Cerebellar nuclear complex (tissue), 1 donor: Measurements from ENCODE around the gene INPP5A.

Experiments used
- DNase-seq, 2 experiments: peaks; one replicate each; lab custom pipeline; 2025; lab: John Stamatoyannopoulos, UW

INPP5A gene

DNA sequence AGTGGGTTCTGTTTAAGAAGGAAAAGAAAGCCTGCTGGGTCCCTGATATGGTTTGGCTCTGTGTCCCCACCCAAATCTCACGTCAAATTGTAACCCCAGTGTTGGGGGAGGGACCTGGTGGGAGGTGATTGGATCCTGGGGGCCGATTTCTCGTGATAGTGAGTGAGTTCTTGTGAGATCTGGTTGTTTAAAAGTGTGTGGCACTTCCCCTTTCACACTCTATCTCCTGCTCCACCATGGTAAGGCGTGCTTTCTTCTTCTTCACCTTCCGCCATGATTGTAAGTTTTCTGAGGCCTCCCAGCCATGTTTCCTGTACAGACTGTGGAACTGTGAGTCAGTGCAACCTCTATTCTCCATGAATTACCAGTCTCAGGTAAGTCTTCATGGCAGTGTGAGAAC lies 42.6 kb downstream of the INPP5A start:
- no peak for DNase-seq

DNA sequence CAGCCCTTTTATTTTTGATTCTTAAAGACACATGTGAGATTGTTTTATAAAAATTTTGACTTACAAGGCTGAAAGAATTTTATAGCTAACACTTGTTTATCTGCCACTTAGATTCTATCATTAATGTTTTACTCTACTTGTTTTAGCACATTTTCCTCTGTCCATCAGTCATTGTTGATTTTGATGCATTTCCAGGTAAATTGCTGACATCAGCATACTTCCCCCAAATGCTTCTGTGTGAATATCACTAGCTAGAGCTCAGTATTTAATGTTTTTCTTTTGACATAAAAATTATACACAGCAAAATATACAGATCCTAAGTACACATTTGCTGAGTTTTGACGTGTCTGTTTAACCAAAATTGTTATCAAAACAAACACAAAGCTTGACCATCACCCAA lies 43.0 kb downstream of the INPP5A start:
- no peak for DNase-seq

DNA sequence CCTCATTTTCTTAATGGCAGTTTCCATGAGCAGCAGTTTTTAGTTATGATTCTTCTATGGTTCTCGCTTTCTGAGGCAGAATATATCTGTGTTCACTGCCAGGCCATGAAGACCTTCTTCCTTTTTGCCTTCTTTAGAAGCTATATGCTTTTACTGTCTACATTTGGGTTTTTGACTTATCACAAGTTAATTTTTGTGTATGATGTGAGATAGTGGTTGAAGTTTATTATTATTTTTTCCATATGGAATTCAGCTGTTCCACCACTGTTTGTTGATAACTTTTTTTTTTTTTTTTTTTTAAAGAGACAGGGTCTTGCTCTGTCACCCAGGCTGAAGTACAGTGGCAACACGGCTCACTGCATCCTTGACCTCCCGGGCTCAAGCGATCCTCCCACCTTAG lies 44.5 kb downstream of the INPP5A start:
- DNase-seq: no peak

DNA sequence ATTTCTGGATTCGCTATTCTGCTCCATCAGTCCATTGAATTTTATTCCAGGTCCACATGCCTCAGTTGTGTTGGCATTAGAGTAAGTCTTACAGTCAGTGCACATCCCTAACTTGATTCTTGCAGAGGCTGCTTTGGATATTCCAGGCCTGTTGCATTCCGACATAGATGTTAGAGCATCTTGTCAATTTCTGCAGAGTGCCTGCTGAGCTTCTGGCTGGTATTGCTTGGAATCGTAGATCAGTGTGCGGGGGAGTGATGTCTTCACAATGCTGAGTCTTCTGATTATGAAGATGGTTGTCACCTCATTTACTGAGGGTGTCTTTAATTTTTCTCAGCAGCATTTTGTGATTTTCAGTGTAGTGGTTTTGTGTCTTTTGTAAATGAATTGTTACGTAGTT lies 45.2 kb downstream of the INPP5A start:
- no peak for DNase-seq

DNA sequence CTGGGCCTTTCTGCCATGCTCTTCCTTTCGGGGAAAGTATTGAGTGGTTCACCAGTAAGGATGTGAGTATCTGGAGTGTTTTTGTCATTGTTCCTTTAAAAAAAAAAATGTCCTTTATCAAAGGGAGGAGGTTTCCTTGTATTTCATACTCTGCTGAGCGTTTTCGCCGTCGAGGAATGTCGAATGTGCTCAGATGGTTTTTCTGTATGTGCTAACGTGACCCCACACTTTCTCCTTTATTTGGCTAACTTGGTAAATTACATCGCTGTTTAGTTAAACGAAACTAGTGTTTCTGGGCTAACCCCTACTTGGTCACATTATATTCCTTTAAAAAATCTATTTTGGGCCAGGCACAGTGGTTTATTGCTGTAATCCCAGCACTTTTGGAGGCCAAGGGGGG lies 45.9 kb downstream of the INPP5A start:
- DNase-seq: no peak

DNA sequence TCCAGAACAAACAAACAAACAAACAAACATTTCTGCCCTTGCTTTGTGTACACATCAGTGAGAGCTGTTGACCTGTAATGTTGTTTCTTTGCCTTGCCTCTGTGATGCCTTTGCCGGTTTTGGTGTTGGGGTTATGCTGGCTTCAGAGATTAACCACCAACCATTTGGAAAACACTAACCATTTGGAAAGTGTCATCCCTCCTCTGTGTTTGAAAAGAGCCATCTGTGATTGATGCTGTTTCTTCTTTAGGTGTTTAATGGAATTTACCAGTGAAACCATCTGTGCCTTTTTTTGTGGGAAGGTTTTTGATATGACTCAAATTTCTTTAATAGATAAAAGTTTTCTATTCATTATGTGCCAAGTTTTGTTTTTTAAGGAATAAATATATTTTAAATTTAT lies 46.5 kb downstream of the INPP5A start:
- DNase-seq: no peak

DNA sequence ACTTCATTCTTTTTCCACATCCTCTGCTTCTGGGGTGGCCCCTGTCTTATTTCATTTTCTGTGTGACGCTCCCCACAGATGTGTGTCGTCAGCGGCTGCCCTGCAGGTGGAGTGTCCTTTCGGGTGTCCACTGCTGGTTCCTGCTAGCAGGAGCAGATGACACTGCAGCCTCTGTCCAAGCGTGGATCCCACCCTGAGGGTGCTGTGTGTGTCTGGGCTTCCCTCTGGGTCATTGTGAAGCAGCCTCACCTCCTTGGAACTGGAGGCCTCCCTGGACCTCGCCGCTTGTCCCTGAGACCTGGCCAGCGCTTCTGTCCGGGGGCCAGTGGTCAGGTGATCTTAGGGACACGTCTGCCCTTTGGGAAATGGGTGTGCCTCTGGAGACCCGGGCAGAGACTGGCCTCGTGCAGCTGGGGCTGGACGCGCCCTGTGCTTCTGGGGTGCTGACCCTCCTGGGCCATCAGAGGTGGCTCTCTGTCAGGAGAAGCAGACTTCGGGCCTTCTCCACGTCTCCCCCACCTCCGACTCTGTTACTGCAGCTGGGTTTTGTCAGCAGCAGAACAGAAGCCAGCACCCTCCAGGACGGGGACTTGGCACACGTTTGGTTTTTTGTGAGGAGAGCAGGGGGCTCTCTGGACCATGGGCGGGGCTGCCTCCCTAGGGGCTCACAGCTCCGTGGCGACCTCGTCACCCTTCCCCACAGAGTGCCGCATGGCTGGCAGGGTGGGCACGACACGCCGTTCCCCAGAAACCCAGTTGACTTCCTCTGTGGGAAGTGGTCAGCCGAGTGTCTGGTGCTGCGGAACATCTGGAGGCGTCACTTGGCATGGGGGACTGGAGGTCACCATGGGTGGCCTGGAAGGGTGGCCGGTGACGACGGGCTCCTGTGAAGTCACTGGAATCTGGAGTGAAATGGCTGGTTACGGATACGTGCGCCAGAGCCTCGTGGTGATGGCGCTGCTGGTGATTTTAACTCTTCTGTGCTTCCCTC lies 48.4 kb downstream of the INPP5A start:
- DNase-seq: no peak

DNA sequence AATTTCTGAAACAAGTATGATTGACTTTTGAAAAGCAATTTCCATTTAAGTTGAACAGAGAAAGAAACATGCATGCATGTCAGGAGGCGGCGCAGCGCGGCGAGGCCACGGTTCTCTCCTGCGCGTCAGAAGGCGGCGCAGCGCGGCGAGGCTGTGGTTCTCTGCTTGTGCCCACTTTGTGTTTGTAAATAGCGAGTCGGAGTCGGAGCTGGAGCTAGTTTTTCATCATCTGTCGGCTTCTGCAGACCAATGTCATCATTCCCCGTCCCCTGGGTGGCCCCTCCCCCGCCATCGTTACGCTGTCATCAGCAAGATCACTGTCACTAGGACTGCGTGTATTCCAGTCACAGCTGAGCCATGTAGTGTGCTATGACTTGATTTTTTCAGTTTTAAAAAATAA lies 49.2 kb downstream of the INPP5A start:
- DNase-seq: no peak

DNA sequence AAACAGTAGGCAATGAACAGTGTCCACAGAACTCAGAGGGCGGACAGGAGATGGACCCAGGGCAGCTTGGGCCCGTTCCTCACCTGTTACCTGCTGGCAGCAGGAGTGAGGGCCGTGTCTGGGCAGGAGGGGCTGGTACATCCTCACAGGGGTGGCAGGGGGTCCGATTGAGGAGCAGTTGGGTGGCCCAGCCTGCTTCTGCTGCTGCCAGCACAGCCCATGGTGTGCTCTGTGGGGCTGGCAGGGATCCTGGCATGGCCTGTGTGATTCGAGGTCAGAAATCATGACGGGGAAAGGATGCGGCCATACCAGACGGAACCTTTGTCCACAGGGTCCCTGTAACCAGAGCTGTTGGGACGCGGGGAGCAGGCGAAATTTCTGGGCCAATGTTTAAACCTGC lies 49.6 kb downstream of the INPP5A start:
- DNase-seq: no peak

DNA sequence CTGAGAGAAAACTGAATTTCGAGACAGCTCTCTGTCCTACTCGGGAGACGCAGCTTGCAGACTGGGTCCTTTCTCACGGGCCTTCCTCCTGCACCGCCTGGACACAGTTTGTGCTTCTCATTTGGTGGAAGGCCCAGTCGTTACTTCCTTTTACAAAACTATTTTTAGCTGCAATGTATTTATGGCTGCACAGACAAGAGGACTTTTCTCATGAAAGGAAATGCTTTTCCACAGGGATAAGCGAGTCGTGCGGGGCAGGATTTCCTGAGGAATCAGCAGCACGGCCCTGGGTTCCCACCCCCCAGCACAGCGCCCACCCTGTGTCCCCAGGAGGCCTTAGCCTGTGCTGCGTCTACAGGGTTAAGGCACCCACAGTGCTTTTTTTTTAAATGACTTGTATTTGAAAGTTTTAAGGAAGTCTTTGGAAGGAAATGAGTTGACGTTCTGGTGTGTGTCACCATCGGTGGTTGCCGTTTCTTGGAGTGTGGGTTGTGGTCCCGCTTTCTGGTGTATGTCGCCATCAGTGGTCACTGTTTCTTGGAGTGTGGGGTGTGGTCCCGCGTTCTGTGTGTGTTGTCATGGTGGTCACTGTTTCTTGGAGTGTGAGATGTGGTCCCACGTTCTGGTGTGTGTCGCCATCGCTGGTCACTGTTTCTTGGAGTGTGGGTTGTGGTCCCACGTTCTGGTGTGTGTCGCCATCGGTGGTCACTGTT lies 50.9 kb downstream of the INPP5A start:
- DNase-seq: no peak

DNA sequence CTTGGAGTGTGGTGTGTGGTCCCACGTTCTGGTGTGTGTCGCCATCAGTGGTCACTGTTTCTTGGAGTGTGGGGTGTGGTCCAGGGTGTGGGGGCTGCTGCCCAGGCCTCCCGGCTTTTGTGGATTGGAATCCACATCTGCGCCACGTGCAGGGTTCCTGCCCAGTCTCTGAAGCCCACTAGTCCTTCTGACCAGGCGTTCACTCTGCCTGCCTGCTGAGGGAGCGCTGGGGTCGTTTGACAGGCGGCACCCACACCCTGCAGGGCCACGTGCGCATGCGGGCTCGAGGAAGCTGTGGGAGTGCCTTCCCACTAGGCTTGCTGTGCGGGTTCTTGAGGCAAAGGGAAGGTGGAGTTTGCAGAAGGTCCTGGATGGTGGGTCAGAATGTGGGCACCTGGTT lies 51.4 kb downstream of the INPP5A start:
- DNase-seq: no peak

DNA sequence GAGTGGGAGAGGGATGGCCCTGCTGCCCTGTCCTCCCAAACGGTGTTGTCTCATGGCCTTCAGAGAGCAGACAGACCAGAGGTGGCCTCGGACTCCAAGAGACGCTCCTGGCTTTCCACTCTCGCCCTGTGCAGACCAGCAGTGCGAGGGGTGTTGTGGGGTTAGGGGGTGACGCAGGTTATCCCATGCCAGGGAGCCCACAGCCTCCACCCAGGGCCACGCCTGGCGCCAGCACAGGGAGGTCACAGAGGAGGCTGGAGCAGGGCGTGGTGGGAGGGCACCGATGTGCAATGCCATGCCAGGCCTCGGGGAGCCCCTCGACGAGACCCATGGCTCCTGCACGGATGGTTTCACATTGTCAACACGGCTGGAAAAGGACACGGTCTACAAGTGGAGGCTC lies 52.1 kb downstream of the INPP5A start:
- no peak for DNase-seq

DNA sequence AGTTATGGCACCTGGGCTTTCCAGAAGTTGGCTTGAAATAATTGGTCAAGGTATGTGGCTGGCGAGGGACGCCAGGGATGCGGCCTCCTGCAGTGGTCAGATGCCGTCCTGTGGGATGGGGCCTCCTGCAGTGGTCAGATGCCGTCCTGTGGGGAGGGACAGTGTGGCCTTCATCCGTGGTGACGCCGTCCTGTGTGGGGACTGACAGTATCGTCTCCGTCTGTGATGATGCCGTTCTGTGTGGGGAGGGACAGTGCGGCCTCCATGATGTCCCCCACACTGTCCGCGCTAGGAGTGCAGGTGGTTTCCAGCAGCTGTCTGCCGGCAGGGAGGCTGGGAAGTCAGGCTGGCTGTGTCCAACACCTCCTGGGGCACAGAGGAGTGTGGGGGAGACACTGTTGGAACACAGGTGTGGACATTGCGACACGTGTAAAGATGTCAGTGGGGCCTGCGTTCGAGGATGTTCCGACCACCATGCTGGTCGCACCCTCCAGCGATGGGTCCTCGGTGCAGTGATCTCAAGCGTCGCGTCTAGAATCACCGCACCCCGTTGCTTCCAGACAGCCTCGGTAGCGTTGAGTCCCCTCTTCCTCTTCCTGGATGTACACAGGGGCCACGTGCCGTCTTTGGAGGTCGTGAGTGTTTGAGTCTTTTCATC lies 52.6 kb downstream of the INPP5A start:
- DNase-seq: no peak

DNA sequence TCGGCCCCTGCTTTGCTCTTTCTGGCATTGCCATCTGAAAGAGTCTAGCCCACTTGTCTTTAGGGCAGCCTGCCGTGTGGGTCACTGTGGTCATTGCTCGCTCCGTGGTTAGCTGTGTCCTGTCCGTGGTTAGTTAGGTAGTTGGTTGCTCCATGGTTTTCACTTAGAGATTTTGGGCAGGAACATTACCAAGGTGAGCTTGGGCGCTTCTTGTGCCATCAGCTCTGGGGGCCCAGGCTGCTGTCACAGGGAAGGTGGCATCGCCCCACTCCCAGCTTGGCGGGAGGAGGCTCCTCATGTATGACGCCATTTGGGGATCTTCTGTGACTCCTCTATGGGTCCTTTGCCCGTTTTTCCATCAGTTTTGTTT lies 53.1 kb downstream of the INPP5A start:
- DNase-seq: no peak

DNA sequence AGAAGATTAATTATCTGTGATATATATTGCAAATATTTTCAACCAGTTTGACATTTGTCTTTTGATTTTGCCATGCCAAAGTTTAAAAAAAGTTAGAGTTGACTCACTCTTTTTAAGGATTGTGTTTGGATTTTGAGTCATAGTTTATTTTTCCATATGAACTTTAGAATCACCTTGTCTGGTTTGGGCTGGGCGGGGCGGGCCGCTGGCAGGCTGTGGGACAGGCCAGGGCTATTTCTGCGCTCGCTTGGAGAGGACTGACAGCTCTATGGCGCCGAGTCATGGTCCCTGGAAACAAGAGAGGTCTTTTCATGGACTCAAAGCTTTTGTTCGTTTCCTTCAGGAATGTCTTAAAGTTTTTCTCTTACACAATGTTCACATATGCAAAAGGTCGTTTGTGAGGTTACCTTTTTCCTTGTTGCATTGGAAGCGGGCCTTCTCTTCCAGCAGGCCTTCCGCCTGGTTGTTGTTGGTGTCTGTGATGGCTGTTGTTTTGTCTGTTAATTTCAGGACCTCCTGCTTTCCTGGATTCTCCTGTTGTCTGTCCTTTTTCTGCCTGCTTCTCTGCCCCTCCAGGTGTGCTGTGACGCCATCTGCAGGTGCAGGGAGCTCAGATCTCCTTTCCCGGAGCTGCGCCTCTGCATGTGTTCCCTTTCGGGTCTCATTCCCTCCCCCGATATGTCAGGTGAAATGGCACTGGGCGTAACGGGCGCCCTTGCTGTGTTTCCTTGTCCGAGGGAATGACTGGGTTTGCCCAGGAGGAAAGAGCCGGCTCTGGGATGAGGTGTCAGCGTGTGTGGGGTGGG lies 53.8 kb downstream of the INPP5A start:
- no peak for DNase-seq

DNA sequence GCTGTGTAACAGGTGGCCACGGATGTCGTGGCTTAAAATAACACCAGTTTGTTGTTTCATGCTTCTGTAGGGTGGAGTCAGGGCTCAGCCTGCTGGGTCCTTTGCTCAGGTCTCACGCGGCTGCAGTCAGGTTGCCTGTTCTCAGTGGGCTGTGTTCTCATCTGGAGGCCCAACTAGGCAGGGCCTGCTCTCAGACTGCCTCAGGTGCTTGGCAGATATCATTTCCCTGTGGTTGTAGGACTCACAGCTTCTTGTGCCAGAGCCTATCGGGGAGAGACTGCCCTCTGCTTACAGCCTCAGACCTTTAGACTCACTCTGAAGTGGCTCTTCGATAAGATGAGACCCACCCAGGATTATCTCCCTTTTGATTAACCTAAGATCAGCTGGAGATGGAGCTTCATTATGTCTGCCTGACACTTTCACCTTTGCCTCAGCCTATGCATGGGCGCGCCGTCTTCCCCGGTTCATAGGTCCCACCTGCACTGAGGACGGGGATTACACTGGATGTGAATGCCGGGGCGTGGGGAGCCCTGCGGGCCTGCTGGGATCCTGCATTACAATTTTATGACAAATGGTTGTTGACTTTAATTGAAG lies 55.3 kb downstream of the INPP5A start:
- no peak for DNase-seq

DNA sequence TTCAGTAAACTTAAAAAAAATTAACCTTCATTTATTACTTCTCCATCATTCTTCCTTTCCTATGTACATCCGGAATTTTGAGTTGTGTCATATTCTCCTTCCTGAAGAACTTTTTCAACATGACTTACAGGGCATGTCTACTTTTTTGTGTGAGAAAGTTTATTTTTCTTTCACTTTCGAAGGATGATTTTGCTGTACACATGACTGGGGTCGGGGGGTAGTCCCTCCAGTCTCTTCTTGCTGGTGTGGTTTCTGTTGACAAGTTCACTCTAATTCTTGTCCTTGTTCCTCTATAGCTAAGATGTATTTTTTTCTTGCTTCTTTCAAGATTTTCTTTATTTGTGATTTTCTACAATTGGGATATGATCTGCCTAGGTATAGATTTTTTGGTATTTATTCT lies 55.8 kb downstream of the INPP5A start:
- no peak for DNase-seq

DNA sequence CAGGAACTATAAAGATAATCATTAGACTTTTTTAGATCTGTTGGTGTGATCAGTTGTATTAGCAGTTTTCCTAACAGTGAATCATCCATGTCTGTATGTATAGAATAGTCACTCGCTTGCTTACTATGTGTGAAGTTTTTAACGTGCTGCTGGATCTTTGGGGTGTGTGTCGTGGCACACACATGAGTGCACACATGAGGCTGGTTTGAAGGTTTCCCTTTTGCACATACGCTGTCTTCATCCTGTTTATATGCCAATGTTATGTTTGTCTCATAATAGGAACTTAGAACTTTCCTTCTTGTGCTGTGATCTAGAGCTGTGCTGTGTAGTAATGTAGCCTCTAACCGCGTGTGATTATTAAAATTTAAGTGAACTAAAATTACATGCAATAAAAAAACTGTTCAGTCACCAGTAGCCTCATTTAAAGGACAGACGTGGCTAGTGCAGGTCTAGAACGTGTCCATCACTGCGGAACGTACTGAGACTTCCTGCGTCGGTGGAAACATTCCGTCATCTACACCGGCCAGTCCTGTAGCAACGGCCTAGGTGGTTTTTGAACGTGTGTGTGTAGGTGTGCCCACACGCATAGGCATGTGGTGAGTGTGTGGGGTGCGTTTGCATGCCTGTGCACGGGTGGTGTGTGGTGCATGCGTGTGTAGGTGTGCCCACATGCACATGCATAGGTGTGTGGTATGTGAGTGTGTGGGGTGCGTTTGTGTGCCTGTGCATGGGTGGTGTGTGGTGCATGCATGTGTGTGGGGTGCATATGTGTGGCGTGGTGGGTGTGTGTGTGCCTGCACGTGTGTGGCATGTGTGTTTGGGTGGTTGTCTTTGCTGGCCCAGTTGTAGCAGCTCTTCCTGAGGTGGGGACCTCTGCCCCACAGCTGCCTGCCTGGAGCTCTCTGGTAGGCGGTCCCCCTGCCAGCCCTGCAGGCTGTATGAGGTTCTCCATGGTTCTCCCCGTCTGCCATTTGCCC lies 56.6 kb downstream of the INPP5A start:
- no peak for DNase-seq

DNA sequence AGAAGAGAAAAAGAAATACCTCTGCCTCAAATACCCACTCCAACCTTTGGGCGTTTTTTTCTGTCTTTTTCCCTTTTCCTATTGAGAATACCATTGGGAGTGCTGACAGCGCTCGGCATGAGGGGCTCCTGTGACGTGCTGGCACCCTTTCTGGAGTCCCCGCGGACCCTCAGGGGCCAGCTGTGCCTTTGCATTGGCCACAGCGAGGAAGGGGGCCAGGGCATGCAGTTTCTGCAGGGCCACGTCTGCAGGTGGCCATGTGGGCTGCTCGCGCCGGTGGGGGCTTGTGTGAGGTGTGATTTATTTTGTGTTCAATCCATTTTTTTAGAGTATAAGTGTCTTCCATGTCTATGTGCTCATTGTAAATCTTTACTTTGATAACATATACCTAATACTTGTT lies 57.4 kb downstream of the INPP5A start:
- no peak for DNase-seq

DNA sequence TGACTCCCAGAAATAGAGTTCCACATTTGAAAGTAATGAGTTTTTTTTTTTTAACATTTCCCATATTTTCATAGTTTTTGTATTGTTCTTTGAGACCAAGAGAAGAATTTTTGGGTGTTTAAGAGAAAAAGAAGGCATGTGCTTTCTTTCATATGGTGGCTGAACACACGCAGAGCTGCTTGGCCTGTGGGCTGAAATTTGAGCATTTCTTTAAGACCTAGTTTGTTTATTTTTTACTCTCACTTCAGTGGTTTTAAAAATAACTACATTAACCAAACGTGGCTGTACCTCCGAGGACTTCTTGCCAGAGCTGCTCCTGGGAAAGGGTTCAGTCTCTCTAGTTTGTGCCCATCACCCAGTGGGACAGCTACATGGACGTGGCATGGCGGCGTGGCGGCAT lies 58.3 kb downstream of the INPP5A start:
- no peak for DNase-seq
